Hepatocyte (in vitro differentiated cells): ENCODE measurements around the gene FOXRED2. TPM values are rescaled to one million over a fixed set of nuclear protein-coding genes. Genes with fewer than 3 reads are reported as not detected.

Experiments used
- DNase-seq: peaks from one replicate; pipeline ENCODE4 v3.0.0-alpha.2; 2016; ENCODE audit warnings: low spot score
- H2AFZ ChIP-seq: fragments of 200-600 bp; sonication (generic); 2 replicates; pipeline ENCODE4 v1.6.0; 2016; ENCODE audit warnings: antibody characterized with exemption, mild to moderate bottlenecking
- H3K27ac ChIP-seq: fragments of 200-600 bp; sonication (generic); 2 replicates; pipeline ENCODE4 v1.5.1; 2016; ENCODE audit warnings: mild to moderate bottlenecking
- H3K27me3 ChIP-seq: fragments of 200-600 bp; sonication (generic); 2 replicates; pipeline ENCODE4 v1.6.1; 2016
- H3K36me3 ChIP-seq: fragments of 200-600 bp; sonication (generic); replicated peaks from 2 replicates; pipeline ENCODE4 v1.5.1; 2016; ENCODE audit warnings: low read depth; ENCODE audit not compliant: insufficient read depth
- H3K4me1 ChIP-seq: fragments of 200-600 bp; sonication (generic); 2 replicates; pipeline ENCODE4 v1.5.1; 2016; ENCODE audit warnings: mild to moderate bottlenecking, moderate library complexity; ENCODE audit not compliant: insufficient read depth
- H3K4me2 ChIP-seq: fragments of 200-600 bp; sonication (generic); 2 replicates; pipeline ENCODE4 v1.6.0; 2016
- H3K4me3 ChIP-seq: fragments of 200-600 bp; sonication (generic); 2 replicates; pipeline ENCODE4 v1.5.1; 2016; ENCODE audit warnings: mild to moderate bottlenecking
- H3K79me2 ChIP-seq: fragments of 200-600 bp; sonication (generic); 2 replicates; pipeline ENCODE4 v1.6.0; 2017; ENCODE audit warnings: mild to moderate bottlenecking
- H3K9me2 ChIP-seq: fragments of 200-600 bp; sonication (generic); replicated peaks from 2 replicates; pipeline ENCODE4 v1.6.0; 2017; ENCODE audit warnings: mild to moderate bottlenecking; ENCODE audit not compliant: insufficient read depth
- H3K9me3 ChIP-seq: fragments of 200-600 bp; sonication (generic); 2 replicates; pipeline ENCODE4 v1.5.1; 2016; ENCODE audit warnings: low read depth, mild to moderate bottlenecking
- H4K20me1 ChIP-seq: fragments of 200-600 bp; sonication (generic); 2 replicates; pipeline ENCODE4 v1.6.0; 2016; ENCODE audit warnings: mild to moderate bottlenecking; ENCODE audit not compliant: insufficient read depth, poor library complexity, severe bottlenecking
- CTCF ChIP-seq: fragments of 200-600 bp; sonication (generic); IDR thresholded peaks from 2 replicates; pipeline ENCODE4 v1.5.1; 2016; ENCODE audit warnings: antibody characterized with exemption, mild to moderate bottlenecking; ENCODE audit not compliant: poor library complexity
- EZH2 ChIP-seq: fragments of 200-600 bp; sonication (generic); IDR thresholded peaks from 2 replicates; pipeline ENCODE4 v1.6.1; 2016; ENCODE audit warnings: antibody characterized with exemption, mild to moderate bottlenecking, borderline replicate concordance
- EZH2phosphoT487 ChIP-seq: fragments of 200-600 bp; sonication (generic); IDR thresholded peaks from one replicate; pipeline ENCODE4 v1.6.1; 2018; ENCODE audit warnings: antibody characterized with exemption, mild to moderate bottlenecking, low read depth, moderate library complexity; ENCODE audit not compliant: unreplicated experiment, severe bottlenecking
- WGBS: methylation state at CpG from one replicate; pipeline ENCODE4 v1.1.6; 2016; ENCODE audit warnings: low lambda C conversion rate; ENCODE audit errors: missing lambda C conversion rate; 5-methylcytosine and 5-hydroxymethylcytosine counted together
- polyA plus RNA-seq: library from polyadenylated mRNA; unstranded; fragments of >200 nt; fragmentation: Nextera tagmentation; extraction: Ambion mirVana; gene quantifications from 2 replicates; pipeline ENCODE4 v1.2.1, GENCODE V29; 2016
- total RNA-seq: library from RNA; depleted of rRNA; stranded (reverse); fragments of >200 nt; gene quantifications from 2 replicates; pipeline ENCODE4 v1.2.3, GENCODE V29; 2014

FOXRED2 gene
- total and polyA plus RNA-seq, 2 experiments from 2014 or later: 7.7 to 8.5 TPM

GRCh38 chr22:36461665-36462649 is 44.9 kb downstream of the FOXRED2 start:
- H3K27me3 ChIP-seq: no peaks in the 10 kb centered on the region
- peak; percentile 83 for DNase-seq
- no peak overlapping the region for H2AFZ ChIP-seq
- no peak overlapping the region for H3K4me2 ChIP-seq
- no peaks in the 10 kb centered on the region for H3K79me2 ChIP-seq
- peaks cover 13% of the 10 kb centered on the region for H3K4me1 ChIP-seq
- no peaks in the 10 kb centered on the region for H3K9me3 ChIP-seq
- no peaks in the 10 kb centered on the region for H3K36me3 ChIP-seq
- H4K20me1 ChIP-seq: no peaks in the 10 kb centered on the region
- no peaks in the 10 kb centered on the region for H3K9me2 ChIP-seq
- H3K27ac ChIP-seq: peak overlapping the region; percentile 90
- no peak overlapping the region for H3K4me3 ChIP-seq
- WGBS: 66% methylated on average over 16 of the region's 16 CpGs
- TF ChIP-seq CTCF (no peak), EZH2phosphoT487 (no peak), EZH2 (no peak)

- H3K4me1 ChIP-seq: peaks cover 12% of the 10 kb centered on the region
- H3K4me2 ChIP-seq: no peak overlapping the region
- peak overlapping the region; percentile 90 for H3K27ac ChIP-seq
These were observed 46.6 kb downstream of the FOXRED2 start for GRCh38 chr22:36460202-36460601.

GRCh38 chr22:36457688-36458450 is 49.0 kb downstream of the FOXRED2 start:
- no peaks in the 10 kb centered on the region for H3K9me2 ChIP-seq
- H3K27me3 ChIP-seq: no peaks in the 10 kb centered on the region
- 82% methylated on average over 14 of the region's 14 CpGs for WGBS
- H2AFZ ChIP-seq: no peak overlapping the region
- H3K4me3 ChIP-seq: no peak overlapping the region
- no peak overlapping the region for H3K4me2 ChIP-seq
- no peak for TF ChIP-seq EZH2phosphoT487
- TF ChIP-seq CTCF: no peak
- no peak for TF ChIP-seq EZH2
- DNase-seq: no peak
- no peak overlapping the region for H3K27ac ChIP-seq
- H4K20me1 ChIP-seq: no peaks in the 10 kb centered on the region
- H3K36me3 ChIP-seq: no peaks in the 10 kb centered on the region
- H3K9me3 ChIP-seq: no peaks in the 10 kb centered on the region
- H3K4me1 ChIP-seq: peaks cover 19% of the 10 kb centered on the region
- no peaks in the 10 kb centered on the region for H3K79me2 ChIP-seq

More at GRCh38 chr22:36460202-36460601, 46.6 kb downstream of the FOXRED2 start:
- Histone ChIP-seq H3K4me3 (no peak overlapping the region), H3K9me2 (no peaks in the 10 kb centered on the region), H2AFZ (no peak overlapping the region), H4K20me1 (no peaks in the 10 kb centered on the region), H3K27me3 (no peaks in the 10 kb centered on the region), H3K79me2 (no peaks in the 10 kb centered on the region), H3K36me3 (no peaks in the 10 kb centered on the region), H3K9me3 (no peaks in the 10 kb centered on the region)
- no peak for DNase-seq
- 92% methylated on average over 8 of the region's 8 CpGs for WGBS
- TF ChIP-seq EZH2 (no peak), CTCF (no peak), EZH2phosphoT487 (no peak)
